Transverse colon (tissue), 4 donors: ENCODE data around the gene EEPD1. TPM values are rescaled to one million over a fixed set of nuclear protein-coding genes. Genes with fewer than 3 reads are reported as not detected.

Source experiments
- DNase-seq: peaks from one replicate; pipeline ENCODE4 v3.0.0-alpha.2; 2019
- H3K27ac ChIP-seq, 4 donors: fragments of 200-600 bp; sonication (generic); 2 replicates each; pipeline ENCODE4 v1.5.1; 2016 to 2018; ENCODE audit warnings: inconsistent platforms in 4 of 4
- H3K27me3 ChIP-seq: fragments of 200-600 bp; sonication (generic); 2 replicates; pipeline ENCODE4 v1.5.1; 2017; ENCODE audit warnings: inconsistent platforms
- H3K36me3 ChIP-seq, 4 donors: fragments of 200-600 bp; sonication (generic); 2 replicates each; pipeline ENCODE4 v1.5.1; 2017 to 2019; ENCODE audit warnings: inconsistent platforms in 4 of 4
- H3K4me1 ChIP-seq, 4 donors: fragments of 200-600 bp; sonication (generic); 2 replicates each; pipeline ENCODE4 v1.5.1; 2017 to 2020; ENCODE audit warnings: inconsistent platforms in 4 of 4
- H3K4me3 ChIP-seq, 4 donors: fragments of 200-600 bp; sonication (generic); 1 replicate in 1 of 4; 2 replicates in 3 of 4; pipeline versions ENCODE4 v1.5.1 to v1.6.1; 2017 to 2019; ENCODE audit warnings: inconsistent platforms in 4 of 4
- H3K9me3 ChIP-seq, 2 donors: fragments of 200-600 bp; sonication (generic); 2 replicates each; pipeline ENCODE4 v1.5.1; 2017 to 2019; ENCODE audit warnings: inconsistent platforms in 2 of 2
- CTCF ChIP-seq, 5 experiments: fragments of 200-600 bp in 3 of 5; fragments of 450-650 bp in 2 of 5; sonication (generic) in 3 of 5; IDR thresholded peaks; 1 replicate in 2 of 5; 2 replicates in 3 of 5; pipeline ENCODE4 v1.5.1; 2016 to 2017; ENCODE audit warnings: antibody characterized with exemption in 5 of 5, inconsistent platforms in 3 of 5, mild to moderate bottlenecking in 2 of 5, moderate library complexity in 1 of 5
- EP300 ChIP-seq: sonication (generic); formaldehyde crosslinking; IDR thresholded peaks from one replicate; pipeline ENCODE4 v1.6.1; 2017; ENCODE audit warnings: antibody characterized with exemption, low read depth
- POLR2A ChIP-seq: fragments of 450-650 bp; IDR thresholded peaks from one replicate; pipeline ENCODE4 v1.6.1; 2016; ENCODE audit warnings: antibody characterized with exemption, mild to moderate bottlenecking, moderate library complexity
- POLR2AphosphoS5 ChIP-seq, 3 donors: sonication (generic); formaldehyde crosslinking; IDR thresholded peaks; one replicate each; pipeline ENCODE4 v1.6.1; 2016; ENCODE audit warnings: antibody characterized with exemption in 3 of 3
- WGBS, 2 donors: methylation state at CpG; one replicate each; pipeline ENCODE4 v1.1.5; 2018; ENCODE audit warnings: low coverage in 1 of 2; 5-methylcytosine and 5-hydroxymethylcytosine counted together
- in situ Hi-C, 4 donors: fragments of 200-750 bp; cut with MboI; loops; one replicate each; pipeline versions ENCODE4 v1.15.0 to v1.15.1; 2017; ENCODE audit warnings: low sequenced_read_pairs in 3 of 4, low pct_ligation_motif_present in 1 of 4, low pct_unique_long_range_greater_than_20kb in 1 of 4
- intact Hi-C: fragments of 100-400 bp; cut with DNase I; formaldehyde crosslinking; loops from one replicate; pipeline ENCODE4 v1.15.1; 2023; ENCODE audit warnings: low total_unique reads
- total RNA-seq, 4 donors: library from RNA; depleted of rRNA; stranded (reverse); fragments of >200 nt; gene quantifications; one replicate each; pipeline ENCODE4 v1.1.0, GENCODE V29; 2016

The EEPD1 gene
- total RNA-seq, 4 donors from 2014 or later: 16.2 to 36.2 (median 25.2) TPM

- no peaks in the 10 kb centered on the region for H3K36me3 ChIP-seq
- H3K4me3 ChIP-seq: peak overlapping the region in 1 of 4 donors; percentile 8
- DNase-seq: peak; percentile 59
- H3K27me3 ChIP-seq: no peaks in the 10 kb centered on the region
- intact Hi-C loops (no loop called here), in situ Hi-C loops (no loop called here)
- H3K27ac ChIP-seq: peak overlapping the region; percentile 69 to 78 (median 76)
- TF ChIP-seq CTCF (IDR thresholded peaks at IDR 0.05) (no peak), POLR2A (no peak), POLR2AphosphoS5 (IDR thresholded peaks at IDR 0.05) (peak in 1 of 3 donors; percentile 28), EP300 (no peak)
- H3K4me1 ChIP-seq: peaks cover 6 to 29% (median 16%) of the 10 kb centered on the region in 4 donors
- no peaks in the 10 kb centered on the region for H3K9me3 ChIP-seq
- 23 to 45% methylated on average over 2 to 9 of the region's 9 CpGs for WGBS, 2 donors
These were observed 24.0 kb upstream of the EEPD1 start for GRCh38 chr7:36129048-36129534.

- intact Hi-C loops: no loop called here
- no peak for TF ChIP-seq CTCF (IDR thresholded peaks at IDR 0.05)
- no peak for TF ChIP-seq EP300
- TF ChIP-seq POLR2A: no peak
- no peak for TF ChIP-seq POLR2AphosphoS5 (IDR thresholded peaks at IDR 0.05)
- Histone ChIP-seq H3K27ac (no peak overlapping the region), H3K4me1 (peaks cover 6 to 29% (median 16%) of the 10 kb centered on the region in 4 donors), H3K36me3 (no peaks in the 10 kb centered on the region), H3K4me3 (no peak overlapping the region), H3K9me3 (no peaks in the 10 kb centered on the region), H3K27me3 (no peaks in the 10 kb centered on the region)
- in situ Hi-C loops: no loop called here
- 91 to 92% methylated on average over 3 to 7 of the region's 7 CpGs for WGBS, 2 donors
- no peak for DNase-seq
These were observed 22.7 kb upstream of the EEPD1 start for GRCh38 chr7:36130236-36130945.

- Histone ChIP-seq H3K27ac (no peak overlapping the region), H3K4me1 (peaks cover 6 to 29% (median 16%) of the 10 kb centered on the region in 4 donors), H3K36me3 (no peaks in the 10 kb centered on the region), H3K27me3 (no peaks in the 10 kb centered on the region), H3K9me3 (no peaks in the 10 kb centered on the region), H3K4me3 (no peak overlapping the region)
- no peak for DNase-seq
- intact Hi-C loops: no loop called here
- in situ Hi-C loops: no loop called here
- WGBS, 2 donors: 73 to 90% methylated on average over 3 to 4 of the region's 4 CpGs
- TF ChIP-seq CTCF (IDR thresholded peaks at IDR 0.05) (no peak), POLR2A (no peak), POLR2AphosphoS5 (IDR thresholded peaks at IDR 0.05) (no peak), EP300 (no peak)
These were observed 22.0 kb upstream of the EEPD1 start for GRCh38 chr7:36131026-36131425.

- WGBS, 2 donors: 78 to 96% methylated on average over 7 of the region's 7 CpGs
- in situ Hi-C loops (no loop called here), intact Hi-C loops (no loop called here)
- no peaks in the 10 kb centered on the region for H3K36me3 ChIP-seq
- no peak overlapping the region for H3K27ac ChIP-seq
- TF ChIP-seq EP300: no peak
- TF ChIP-seq POLR2A: no peak
- TF ChIP-seq CTCF (IDR thresholded peaks at IDR 0.05): no peak
- no peak for TF ChIP-seq POLR2AphosphoS5 (IDR thresholded peaks at IDR 0.05)
- H3K27me3 ChIP-seq: no peaks in the 10 kb centered on the region
- DNase-seq: no peak
- H3K4me1 ChIP-seq: peaks cover 6 to 29% (median 16%) of the 10 kb centered on the region in 4 donors
- no peak overlapping the region for H3K4me3 ChIP-seq
- H3K9me3 ChIP-seq: no peaks in the 10 kb centered on the region
These were observed 21.6 kb upstream of the EEPD1 start for GRCh38 chr7:36131499-36131898.
